ENCODE measurements around the gene RUBCNL.

RUBCNL gene

GRCh38 chr13:46379611-46380010, 7.4 kb downstream of the RUBCNL start:
- Histone ChIP-seq H3K36me3 (ENCODE audit: control insufficient read depth in 2 of 2, insufficient read depth in 1 of 2, low read length in 2 of 2) (no peaks in the 10 kb centered on the region), H3K4me1 (ENCODE audit: control insufficient read depth, insufficient read depth, low read length) (no peaks in the 10 kb centered on the region), H3K4me3 (ENCODE audit: low read depth, low read length) (no peak overlapping the region), H3K27ac (ENCODE audit: extremely low read depth, low read depth, low read length) (no peak overlapping the region), H3K9me3 (ENCODE audit: control insufficient read depth, insufficient read depth, low read depth, low read length) (no peaks in the 10 kb centered on the region)
- CTCF ChIA-PET: no interaction called here
- TF ChIP-seq ZBTB21 (tag by site-specific recombination; IDR thresholded peaks at IDR 0.05): no peak
- TF ChIP-seq REST (tag by site-specific recombination; IDR thresholded peaks at IDR 0.05): no peak
- no peak for TF ChIP-seq ZNF501 (tag by site-specific recombination; IDR thresholded peaks at IDR 0.05)
- TF ChIP-seq ZNF10 (tag by site-specific recombination; IDR thresholded peaks at IDR 0.05): no peak
- no peak for TF ChIP-seq ZFP37 (tag by site-specific recombination; IDR thresholded peaks at IDR 0.05)
- TF ChIP-seq ZFHX2 (tag by site-specific recombination; conservative IDR thresholded peaks at IDR 0.05): no peak
- POLR2A ChIA-PET: no interaction called here

GRCh38 chr13:46378411-46378810, 8.6 kb downstream of the RUBCNL start:
- no peak overlapping the region for H3K27ac ChIP-seq (ENCODE audit: extremely low read depth, low read depth, low read length)
- no peak overlapping the region for H3K4me3 ChIP-seq (ENCODE audit: low read depth, low read length)
- no peaks in the 10 kb centered on the region for H3K9me3 ChIP-seq (ENCODE audit: control insufficient read depth, insufficient read depth, low read depth, low read length)
- no peaks in the 10 kb centered on the region for H3K4me1 ChIP-seq (ENCODE audit: control insufficient read depth, insufficient read depth, low read length)
- ChIA-PET CTCF (no interaction called here), POLR2A (no interaction called here)
- H3K36me3 ChIP-seq (ENCODE audit: control insufficient read depth in 2 of 2, insufficient read depth in 1 of 2, low read length in 2 of 2): no peaks in the 10 kb centered on the region
- TF ChIP-seq ZNF518A (tag by site-specific recombination; conservative IDR thresholded peaks at IDR 0.05; ENCODE audit: low read depth) (no peak), ZNF707 (tag by site-specific recombination; IDR thresholded peaks at IDR 0.05) (no peak), ZNF23 (tag by site-specific recombination; IDR thresholded peaks at IDR 0.05; ENCODE audit: borderline replicate concordance) (no peak), ZNF677 (tag by site-specific recombination; IDR thresholded peaks at IDR 0.05) (no peak), ZNF341 (tag by site-specific recombination; IDR thresholded peaks at IDR 0.05; ENCODE audit: low read depth) (no peak), ZNF580 (tag by site-specific recombination; IDR thresholded peaks at IDR 0.05) (no peak), ZNF76 (tag by site-specific recombination; IDR thresholded peaks at IDR 0.05; ENCODE audit: borderline replicate concordance, low read depth) (no peak), ZNF571 (tag by site-specific recombination; IDR thresholded peaks at IDR 0.05) (no peak), ZSCAN5A (tag by site-specific recombination; IDR thresholded peaks at IDR 0.05) (no peak), PRDM4 (tag by site-specific recombination; IDR thresholded peaks at IDR 0.05) (no peak), ZNF664 (tag by site-specific recombination; IDR thresholded peaks at IDR 0.05) (no peak), ZNF292 (tag by site-specific recombination; IDR thresholded peaks at IDR 0.05; ENCODE audit: borderline replicate concordance, low read depth) (no peak), ZNF692 (tag by site-specific recombination; IDR thresholded peaks at IDR 0.05) (no peak), ZNF214 (tag by site-specific recombination; IDR thresholded peaks at IDR 0.05; ENCODE audit: borderline replicate concordance) (no peak), ZNF777 (tag by site-specific recombination; IDR thresholded peaks at IDR 0.05; ENCODE audit: borderline replicate concordance) (no peak), ZNF157 (tag by site-specific recombination; IDR thresholded peaks at IDR 0.05) (no peak)

All from HEK293 (cell line).